Mononuclear cell (primary cell): ENCODE results near the gene EPHA10. TPM values are rescaled to one million over a fixed set of nuclear protein-coding genes. Genes with fewer than 3 reads are reported as not detected.
A peak's percentile ranks its signal among the peaks of the same experiment; 100 is the strongest.

ENCODE experiments used
- H3K27me3 ChIP-seq: 2 replicates; pipeline ENCODE4 v1.6.0; 2011; ENCODE audit warnings: low read length, control low read depth; ENCODE audit not compliant: insufficient read depth
- H3K4me1 ChIP-seq: 2 replicates; pipeline ENCODE4 v1.5.1; 2011; ENCODE audit warnings: mild to moderate bottlenecking, low read length, control low read depth; ENCODE audit not compliant: insufficient read depth
- H3K4me3 ChIP-seq: 2 replicates; pipeline ENCODE4 v1.5.1; 2011; ENCODE audit warnings: mild to moderate bottlenecking, low read length, moderate library complexity
- H3K9me3 ChIP-seq: 2 replicates; pipeline ENCODE4 v1.5.1; 2011; ENCODE audit warnings: low read depth, mild to moderate bottlenecking, control low read depth, low read length
- total RNA-seq: library from RNA; depleted of rRNA; stranded (reverse); fragments of >200 nt; gene quantifications from one replicate; pipeline ENCODE4 v1.2.3, GENCODE V29; 2012

The EPHA10 gene
- total RNA-seq, 1 donor = not detected

DNA sequence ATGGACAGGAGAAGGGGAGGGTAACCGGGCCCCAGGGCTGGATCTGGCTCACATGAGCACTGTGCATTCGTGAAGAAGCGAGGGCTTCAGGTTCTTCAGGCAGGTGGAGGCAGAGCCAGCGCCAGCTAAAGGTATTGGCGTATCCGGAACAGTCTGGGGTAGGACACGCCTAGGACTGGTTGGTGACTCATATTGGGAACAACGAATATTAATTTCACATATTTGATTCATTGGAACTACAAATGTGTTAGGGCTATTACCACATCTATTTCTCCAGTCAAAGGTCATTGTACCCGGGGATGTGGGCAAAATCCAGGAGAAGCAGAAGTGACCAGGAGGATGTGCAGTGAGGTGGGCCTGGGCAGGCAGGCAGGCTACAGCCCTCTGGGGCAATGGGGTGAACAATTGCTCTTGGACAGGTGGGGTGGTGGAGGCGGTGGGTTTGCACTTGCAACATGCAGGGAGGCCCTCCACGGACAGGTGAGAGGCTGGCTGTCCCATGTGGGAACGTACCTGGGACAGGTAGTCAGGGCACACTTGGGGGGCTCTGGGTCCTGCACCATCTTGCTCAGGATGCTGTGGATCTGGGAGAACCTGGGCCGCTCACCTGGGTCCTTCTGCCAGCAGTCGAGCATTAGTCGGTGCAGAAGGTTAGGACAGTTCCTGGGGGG lies 45.9 kb downstream of the EPHA10 start:
- no peaks in the 10 kb centered on the region for H3K27me3 ChIP-seq
- no peak overlapping the region for H3K4me3 ChIP-seq
- H3K4me1 ChIP-seq = no peaks in the 10 kb centered on the region
- H3K9me3 ChIP-seq = no peaks in the 10 kb centered on the region

DNA sequence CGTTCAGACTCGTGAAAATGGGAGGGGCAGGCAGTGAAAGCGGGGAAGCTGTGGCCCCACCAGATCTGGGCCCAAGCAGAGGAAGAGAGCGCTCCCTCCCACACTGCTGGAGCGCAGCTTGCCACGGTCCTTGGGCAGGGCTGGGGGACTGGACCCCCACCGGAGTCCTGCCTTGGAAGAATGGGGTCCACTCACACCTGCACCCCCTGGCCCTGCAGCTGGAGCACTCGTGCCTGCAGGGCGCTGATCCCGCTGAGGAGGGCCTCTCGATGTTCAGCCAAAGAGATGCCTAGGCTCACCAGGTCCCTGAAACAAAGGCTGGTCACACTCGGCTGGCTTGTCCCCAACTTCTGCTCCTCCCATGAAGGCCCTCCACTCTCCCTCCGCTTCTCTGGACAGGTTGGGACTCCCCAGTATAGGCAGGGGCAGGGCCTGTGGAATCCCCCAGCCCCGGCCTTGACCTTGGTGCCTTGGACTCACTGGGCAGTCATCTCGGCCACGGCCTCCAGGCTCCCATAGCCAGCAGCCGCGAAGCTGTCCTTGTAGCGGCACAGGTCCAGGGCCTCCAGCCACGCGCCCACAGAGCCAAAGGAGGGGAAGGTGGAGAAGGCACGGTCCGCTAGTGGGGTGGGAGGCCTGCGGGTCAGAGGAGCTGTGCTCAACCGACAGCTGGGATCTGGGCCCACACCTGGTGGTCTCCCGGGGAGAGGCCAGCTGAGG lies 46.6 kb downstream of the EPHA10 start:
- Histone ChIP-seq H3K9me3 (no peaks in the 10 kb centered on the region), H3K4me1 (no peaks in the 10 kb centered on the region), H3K4me3 (no peak overlapping the region), H3K27me3 (no peaks in the 10 kb centered on the region)

DNA sequence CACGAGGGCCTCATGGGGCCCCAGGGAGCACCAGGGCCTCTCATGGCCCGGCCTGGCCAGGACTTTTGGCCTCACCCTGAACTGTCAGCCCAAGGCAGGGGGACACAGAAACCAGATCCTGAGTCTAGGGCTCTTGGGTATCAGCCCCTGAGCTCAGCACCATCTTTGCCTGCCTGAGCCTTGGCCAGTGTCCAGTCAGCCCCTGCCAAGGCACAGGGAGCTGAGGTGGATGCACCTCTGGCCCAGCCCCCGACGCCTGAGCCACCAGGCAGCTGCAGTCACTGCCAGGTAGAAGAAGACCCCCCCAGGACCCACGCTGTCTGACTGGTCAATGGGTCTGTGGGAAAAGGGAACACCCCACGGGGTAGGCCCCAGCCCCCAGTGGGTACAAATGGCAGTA lies 47.3 kb downstream of the EPHA10 start:
- no peaks in the 10 kb centered on the region for H3K4me1 ChIP-seq
- H3K27me3 ChIP-seq = no peaks in the 10 kb centered on the region
- no peaks in the 10 kb centered on the region for H3K9me3 ChIP-seq
- H3K4me3 ChIP-seq = no peak overlapping the region

DNA sequence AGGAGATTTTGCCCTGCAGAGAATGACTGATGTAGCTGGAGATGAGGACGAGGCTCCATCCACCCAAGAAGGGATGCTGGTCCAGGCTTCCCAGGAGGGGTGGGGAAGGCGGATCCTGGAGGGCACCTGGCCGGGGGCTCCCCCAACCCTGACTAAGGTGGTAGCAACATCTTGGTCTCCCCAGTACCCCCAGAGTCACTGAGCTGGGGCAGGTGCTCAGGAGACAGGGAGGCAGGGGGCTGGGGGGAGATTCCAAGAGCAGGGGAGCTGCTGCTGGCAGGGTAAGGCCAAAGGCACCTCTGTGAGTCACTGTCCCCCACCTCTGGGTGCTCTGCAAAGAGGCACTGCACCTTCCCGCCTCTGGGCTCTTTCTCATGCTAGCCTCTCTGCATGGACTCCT lies 48.6 kb downstream of the EPHA10 start:
- no peaks in the 10 kb centered on the region for H3K27me3 ChIP-seq
- H3K4me3 ChIP-seq = no peak overlapping the region
- no peaks in the 10 kb centered on the region for H3K9me3 ChIP-seq

DNA sequence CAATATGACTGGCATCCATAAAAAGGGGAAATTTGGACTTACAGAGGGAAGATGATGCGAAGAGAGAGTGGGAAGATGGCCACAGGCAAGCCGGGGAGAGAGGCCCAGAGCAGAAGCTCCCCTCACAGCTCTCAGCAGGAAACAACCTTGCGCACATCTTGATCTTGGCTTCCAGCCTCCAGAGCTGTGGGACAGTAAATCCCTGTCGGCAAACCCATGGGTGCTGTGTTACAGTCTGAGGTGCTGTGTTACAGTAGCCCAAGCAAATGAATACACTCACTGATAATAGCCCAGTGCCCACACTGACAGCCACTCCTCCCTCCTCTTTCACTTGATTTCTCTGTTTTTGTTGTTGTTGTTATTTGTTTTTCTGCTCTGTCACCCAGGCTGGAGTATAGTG lies 50.2 kb downstream of the EPHA10 start:
- Histone ChIP-seq H3K9me3 (no peaks in the 10 kb centered on the region), H3K4me3 (no peak overlapping the region), H3K4me1 (no peaks in the 10 kb centered on the region)

More for the DNA sequence above, 48.6 kb downstream of the EPHA10 start:
- H3K4me1 ChIP-seq = no peaks in the 10 kb centered on the region

DNA sequence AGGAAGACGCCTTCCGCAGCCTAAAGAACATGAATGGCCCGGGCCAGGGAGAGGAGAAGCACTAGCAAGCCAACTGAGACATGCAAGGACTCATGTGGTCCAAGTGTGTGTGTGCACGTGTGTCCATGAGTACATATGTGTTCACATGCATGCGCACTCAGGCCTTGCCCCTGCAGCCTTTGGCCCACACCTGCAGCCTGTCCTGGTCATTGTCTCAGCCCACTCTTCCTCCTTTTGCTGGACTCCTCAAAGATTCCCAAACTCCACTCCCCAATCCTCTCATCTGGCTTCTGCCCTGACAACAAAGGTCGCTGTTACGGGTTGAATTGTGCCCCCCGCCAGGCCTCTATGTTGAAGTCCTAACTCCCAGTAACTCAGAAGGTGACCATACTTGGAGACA lies 50.7 kb downstream of the EPHA10 start:
- Histone ChIP-seq H3K27me3 (no peaks in the 10 kb centered on the region), H3K4me3 (no peak overlapping the region), H3K9me3 (no peaks in the 10 kb centered on the region), H3K4me1 (no peaks in the 10 kb centered on the region)

More for the DNA sequence above, 50.2 kb downstream of the EPHA10 start:
- no peaks in the 10 kb centered on the region for H3K27me3 ChIP-seq

DNA sequence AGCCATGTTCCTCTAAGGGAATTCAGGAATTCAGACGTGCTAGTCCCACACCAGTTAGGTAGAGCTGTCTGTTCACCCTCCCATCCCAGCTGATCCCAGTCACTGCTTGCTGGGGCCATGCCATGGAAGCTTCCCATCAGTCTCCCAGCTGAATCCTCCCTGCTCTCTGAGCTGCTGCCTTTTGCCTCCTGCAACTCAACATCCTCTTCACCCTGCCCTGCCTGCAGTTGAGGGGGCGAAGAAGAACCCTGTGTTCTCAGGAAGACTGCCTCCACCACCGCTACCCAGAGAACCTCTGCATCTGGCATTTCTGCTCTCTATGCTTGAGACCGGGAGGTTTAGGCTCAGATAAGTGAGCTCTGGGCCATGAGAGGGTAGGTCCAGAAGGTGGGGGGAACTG lies 56.4 kb downstream of the EPHA10 start:
- H3K9me3 ChIP-seq = no peaks in the 10 kb centered on the region
- no peak overlapping the region for H3K4me3 ChIP-seq
- no peaks in the 10 kb centered on the region for H3K4me1 ChIP-seq
- H3K27me3 ChIP-seq = no peaks in the 10 kb centered on the region

DNA sequence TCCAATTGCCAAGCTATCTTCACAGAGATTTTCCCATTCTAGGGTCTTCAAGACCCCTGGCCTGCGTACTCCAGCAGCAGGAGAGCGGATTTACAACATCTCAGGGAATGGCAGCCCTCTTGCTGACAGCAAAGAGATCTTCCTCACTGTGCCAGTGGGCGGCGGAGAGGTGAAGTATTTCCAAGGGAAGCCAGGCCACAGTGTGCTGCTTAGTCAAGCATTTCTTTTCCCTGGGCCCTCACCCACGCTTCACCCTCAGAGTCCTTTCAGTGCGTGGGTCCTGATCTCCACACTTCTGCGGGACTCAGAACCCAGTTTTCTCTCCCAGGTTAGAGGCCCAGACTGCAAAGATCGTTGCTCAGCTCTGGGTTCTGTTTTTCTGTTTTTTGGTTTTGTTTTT lies 59.5 kb downstream of the EPHA10 start:
- H3K9me3 ChIP-seq = no peaks in the 10 kb centered on the region
- no peaks in the 10 kb centered on the region for H3K27me3 ChIP-seq
- no peaks in the 10 kb centered on the region for H3K4me1 ChIP-seq
- H3K4me3 ChIP-seq = no peak overlapping the region

DNA sequence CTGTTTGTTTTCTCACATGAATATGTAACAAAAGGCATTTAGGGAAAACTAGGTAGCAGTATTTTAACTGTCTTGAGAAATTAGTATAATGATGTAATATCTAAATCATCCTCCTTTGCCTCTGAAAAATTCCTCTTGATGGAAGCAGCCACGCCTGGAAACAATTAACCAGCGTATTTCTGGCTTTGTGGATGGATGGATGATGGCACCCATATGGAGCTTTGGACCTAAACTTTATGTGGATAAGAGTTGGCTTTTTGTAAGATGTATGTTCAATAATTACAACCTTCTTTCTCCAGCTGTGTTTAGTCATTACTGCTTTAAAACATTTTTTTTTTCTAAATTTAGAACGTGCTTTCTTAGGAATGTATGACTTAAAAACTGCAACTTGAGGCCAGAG lies 60.0 kb downstream of the EPHA10 start:
- Histone ChIP-seq H3K9me3 (no peaks in the 10 kb centered on the region), H3K27me3 (no peaks in the 10 kb centered on the region), H3K4me3 (no peak overlapping the region), H3K4me1 (no peaks in the 10 kb centered on the region)

DNA sequence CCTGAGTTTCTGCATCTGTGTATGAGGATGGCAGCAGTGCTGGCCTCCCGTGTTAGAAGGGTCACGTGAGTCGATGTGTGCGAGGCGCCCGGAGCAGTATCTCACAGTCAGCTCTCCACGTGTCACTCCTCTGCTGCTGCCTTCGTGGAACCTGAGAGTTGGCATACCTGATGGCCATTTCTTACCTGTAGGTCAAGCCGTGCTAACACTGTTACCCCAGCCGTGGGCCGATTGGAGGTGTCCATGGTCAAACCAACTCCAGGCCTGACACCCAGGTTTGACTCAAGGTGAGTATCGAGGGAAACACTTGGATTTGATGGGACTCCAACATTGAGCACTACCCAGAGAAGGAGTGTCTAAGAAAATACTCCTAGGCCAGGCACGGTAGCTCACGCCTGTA lies 61.9 kb downstream of the EPHA10 start:
- no peak overlapping the region for H3K4me3 ChIP-seq
- no peaks in the 10 kb centered on the region for H3K27me3 ChIP-seq
- H3K4me1 ChIP-seq = no peaks in the 10 kb centered on the region
- no peaks in the 10 kb centered on the region for H3K9me3 ChIP-seq

DNA sequence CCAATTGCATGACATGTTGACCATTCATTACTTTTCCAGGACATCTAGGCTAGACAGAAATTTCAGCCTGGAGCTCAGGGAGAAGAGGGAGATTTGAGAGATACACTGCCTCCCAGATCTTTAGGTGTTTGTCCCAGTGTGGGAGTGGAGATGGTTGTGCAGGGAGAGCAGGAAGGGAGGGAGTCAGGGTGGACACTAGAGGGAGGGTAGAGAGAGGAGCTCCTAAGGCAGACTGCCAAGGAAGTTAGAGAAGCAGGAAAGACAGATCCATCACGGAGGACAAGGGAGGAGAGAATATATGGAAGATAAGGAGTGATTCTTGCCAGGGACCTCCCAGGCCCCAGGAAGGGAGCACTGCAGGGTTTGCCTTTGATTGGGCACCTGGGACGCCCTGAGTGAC lies 63.9 kb downstream of the EPHA10 start:
- Histone ChIP-seq H3K9me3 (no peaks in the 10 kb centered on the region), H3K4me3 (no peak overlapping the region)

DNA sequence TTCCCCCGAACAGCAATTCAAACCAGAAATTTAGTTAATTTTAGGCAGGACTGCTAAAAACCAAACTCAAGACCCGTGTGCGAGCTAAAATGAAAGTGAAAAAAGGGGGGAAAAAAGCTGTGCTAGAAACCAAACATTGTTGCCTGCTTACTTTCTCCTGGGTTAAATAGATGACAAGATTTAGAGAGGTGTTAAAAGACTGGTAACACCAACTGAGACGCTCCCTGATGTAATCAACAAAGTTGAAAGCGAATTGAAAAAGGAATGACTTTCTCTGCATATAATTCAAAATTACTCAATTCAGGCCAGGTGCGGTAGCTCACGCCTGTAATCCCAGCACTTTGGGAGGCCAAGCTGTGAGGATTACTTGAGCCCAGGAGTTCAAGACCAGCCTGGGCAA lies 65.8 kb downstream of the EPHA10 start:
- Histone ChIP-seq H3K4me3 (no peak overlapping the region), H3K4me1 (no peaks in the 10 kb centered on the region), H3K27me3 (no peaks in the 10 kb centered on the region), H3K9me3 (no peaks in the 10 kb centered on the region)

More for the DNA sequence above, 63.9 kb downstream of the EPHA10 start:
- Histone ChIP-seq H3K4me1 (no peaks in the 10 kb centered on the region), H3K27me3 (no peaks in the 10 kb centered on the region)

DNA sequence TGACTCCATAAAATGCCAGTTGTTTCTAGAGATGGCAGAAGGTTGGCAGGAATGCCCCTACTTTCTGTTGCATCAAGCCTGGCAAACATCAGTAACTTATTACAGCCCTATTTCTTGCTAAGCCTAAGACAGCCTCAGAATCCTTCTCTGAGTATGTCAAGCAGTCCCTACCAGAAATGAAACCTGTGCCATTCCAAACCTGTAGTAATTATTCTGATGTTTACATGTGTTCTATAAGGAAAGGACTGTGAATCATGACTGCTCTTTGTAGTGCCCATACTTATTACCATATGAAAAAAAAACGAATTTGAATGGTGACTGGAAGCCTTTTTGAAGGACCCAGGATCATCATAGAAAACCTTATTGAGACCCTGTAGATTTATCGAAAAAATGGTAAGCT lies 67.2 kb downstream of the EPHA10 start:
- Histone ChIP-seq H3K9me3 (no peaks in the 10 kb centered on the region), H3K27me3 (no peaks in the 10 kb centered on the region), H3K4me1 (peaks cover 6% of the 10 kb centered on the region), H3K4me3 (no peak overlapping the region)

DNA sequence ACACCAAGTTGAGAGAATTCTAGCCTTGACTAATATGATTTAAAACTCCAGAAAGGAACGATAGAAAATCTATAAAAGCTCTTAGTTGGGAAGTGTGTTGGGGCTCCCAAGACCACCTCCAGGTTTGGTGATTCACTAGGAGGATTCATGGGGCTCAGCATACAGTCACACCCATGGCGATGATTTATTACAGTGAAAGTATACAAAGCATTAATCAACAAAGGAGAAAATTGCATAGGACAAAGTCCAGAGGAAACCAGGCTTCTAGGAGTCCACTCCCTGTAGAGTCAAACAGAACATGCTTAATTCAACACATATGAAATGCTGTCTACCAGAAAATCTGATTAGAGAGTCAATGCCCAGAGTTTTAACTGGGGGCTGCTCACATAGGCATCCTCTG lies 67.8 kb downstream of the EPHA10 start:
- peaks cover 10% of the 10 kb centered on the region for H3K4me1 ChIP-seq
- no peak overlapping the region for H3K4me3 ChIP-seq
- H3K9me3 ChIP-seq = no peaks in the 10 kb centered on the region
- no peaks in the 10 kb centered on the region for H3K27me3 ChIP-seq

DNA sequence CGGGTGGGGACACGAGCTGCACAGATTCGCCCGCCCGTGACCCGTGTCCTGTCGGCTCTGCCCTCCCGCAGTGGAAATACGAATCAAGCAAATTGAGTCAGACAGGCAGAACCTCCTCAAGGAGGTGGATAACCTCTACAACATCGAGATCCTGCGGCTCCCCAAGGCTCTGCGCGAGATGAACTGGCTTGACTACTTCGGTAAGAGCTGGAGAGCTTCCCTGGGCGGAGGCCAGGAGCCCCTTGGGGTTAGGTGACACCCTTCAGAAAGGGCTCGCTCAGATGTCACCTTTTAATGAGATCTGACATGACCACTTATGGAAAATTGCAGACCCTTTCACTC lies 72.1 kb downstream of the EPHA10 start:
- H3K4me3 ChIP-seq = peak overlapping the region; percentile 82
- H3K9me3 ChIP-seq = no peaks in the 10 kb centered on the region
- H3K27me3 ChIP-seq = no peaks in the 10 kb centered on the region
- peaks cover 40% of the 10 kb centered on the region for H3K4me1 ChIP-seq
